ENCODE results near the gene MSRB3.

Gene MSRB3

DNA sequence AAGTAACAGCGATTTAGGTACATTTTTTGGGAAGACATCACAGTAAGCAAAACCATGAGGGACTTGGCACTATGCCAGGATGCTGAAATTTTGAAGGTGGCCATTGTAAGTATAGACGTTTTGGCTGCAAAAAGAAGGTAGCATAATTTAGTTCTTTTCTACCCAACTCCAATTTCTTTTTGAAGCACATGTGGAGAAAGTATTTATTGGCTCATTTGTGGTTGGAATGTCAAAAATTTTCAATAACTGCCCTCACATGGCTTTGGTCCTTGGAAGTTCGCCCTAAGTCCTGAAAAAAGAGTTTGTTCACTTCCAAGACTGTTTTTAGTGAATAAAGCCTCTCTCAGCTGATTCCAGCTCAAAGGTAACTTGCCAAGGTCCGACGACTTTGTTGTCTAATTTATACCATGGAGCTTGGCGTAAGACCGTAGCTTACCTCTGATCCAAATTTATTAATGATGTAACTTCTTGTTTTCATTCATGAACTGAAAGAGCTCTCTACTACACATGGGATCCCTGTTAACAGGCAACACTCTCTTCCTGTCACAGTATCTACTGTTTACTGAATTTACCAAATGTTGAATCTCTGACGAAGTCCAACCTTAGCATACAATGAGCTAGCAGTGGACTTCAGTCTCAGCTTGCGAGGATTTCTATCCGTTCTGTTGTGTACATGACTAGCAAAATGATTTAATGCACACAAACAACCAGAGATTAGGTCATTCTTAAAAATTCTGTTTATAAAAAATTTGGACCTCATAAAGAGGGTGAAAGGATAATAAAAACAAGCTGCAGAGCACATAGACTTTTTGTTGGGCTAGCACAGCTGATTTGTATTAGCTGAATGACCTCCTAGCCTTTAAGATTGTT is 49.0 kb downstream of the MSRB3 start:
- DNase-seq = no peak

DNA sequence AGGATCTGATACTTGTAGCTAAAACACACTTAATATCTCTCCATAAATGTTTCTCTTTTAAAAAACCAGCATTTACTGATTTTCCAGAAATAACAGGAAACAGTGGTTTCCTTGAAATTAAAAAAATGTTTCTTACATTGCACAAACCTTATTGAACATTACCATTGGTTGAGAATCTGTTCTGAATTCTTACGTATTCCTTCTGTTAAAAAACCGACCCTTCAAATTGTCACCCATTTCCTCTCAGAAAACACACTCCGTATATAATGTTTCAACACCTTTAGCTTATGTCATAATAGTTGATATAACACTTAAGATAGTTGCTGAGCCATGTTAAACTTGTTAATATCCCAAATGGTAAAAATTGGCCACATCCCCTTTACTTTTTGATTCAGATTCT is 51.2 kb downstream of the MSRB3 start:
- DNase-seq = no peak

DNA sequence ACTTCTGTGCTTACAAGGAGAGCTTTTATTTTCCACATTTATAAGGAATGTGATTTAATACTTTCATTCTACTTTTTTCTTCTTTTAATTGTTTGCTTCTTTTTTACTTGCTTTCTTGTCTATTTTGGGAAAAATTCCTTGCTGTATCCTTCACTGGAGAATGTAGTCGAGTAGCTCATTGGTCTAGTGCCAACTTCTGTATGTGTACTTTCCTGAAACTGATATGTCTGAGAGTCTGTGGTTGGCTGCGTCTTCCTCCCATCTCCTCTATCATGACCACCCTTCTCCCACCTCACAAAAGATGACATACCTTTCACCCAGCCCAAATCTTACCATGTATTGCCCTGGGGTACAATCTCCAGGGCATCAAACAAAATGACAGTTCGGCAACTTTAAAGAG is 51.8 kb downstream of the MSRB3 start:
- no peak for DNase-seq

DNA sequence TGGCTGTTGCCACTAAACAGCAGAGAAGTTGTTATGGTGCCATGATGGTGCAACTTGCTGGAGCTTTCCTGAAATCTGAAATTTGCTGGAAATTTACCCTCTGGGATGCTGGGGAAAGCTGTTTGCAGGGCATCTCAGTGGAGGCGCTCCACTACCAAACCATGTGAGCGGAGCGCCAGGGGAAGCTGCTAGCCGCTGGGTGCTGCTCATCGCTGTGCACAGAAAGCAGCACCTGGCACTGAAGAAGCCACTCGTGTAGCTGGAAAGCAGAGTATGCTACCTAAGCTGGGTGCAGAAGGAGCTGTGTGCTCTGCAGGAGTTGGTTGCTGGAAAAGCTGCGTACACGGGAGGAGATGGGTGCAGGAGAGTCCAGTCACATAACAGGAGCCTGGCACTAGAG is 53.0 kb downstream of the MSRB3 start:
- no peak for DNase-seq

DNA sequence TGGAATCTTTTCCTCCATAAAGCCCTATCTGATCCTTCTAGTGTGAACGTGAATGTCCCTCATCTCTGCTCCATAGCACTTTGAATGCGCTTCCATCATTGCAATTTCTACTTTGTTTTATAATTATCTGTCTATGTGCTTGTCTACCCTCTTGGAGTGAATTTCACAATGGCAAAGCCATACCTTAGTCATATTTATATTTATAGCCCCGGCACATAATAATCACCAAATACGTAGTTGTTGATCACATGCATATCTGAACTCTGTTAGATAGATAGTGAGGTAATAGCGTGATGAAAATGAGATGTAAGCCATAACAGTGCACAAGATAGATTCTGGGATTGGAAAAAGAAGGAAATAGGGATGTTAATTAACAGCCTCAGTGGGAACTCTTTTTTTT is 55.2 kb downstream of the MSRB3 start:
- no peak for DNase-seq

DNA sequence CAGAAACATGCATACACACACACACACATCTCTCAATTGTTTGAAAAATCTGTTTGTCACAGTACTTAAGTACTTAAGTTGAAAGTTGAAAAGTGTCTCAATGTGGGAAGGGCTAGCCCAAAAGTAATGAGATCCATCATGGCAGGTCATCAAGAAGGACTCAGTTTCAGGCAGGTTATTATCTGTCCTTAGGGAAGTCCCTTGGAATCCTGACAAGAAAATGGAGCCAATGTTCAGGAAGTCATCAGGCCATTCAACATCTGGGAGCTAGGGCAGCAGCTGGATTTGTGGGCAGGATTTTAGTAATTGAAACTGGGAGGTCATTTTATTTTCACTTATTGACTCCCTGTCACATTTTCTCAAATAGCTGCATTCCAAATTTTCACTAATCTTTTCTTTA is 56.0 kb downstream of the MSRB3 start:
- no peak for DNase-seq

DNA sequence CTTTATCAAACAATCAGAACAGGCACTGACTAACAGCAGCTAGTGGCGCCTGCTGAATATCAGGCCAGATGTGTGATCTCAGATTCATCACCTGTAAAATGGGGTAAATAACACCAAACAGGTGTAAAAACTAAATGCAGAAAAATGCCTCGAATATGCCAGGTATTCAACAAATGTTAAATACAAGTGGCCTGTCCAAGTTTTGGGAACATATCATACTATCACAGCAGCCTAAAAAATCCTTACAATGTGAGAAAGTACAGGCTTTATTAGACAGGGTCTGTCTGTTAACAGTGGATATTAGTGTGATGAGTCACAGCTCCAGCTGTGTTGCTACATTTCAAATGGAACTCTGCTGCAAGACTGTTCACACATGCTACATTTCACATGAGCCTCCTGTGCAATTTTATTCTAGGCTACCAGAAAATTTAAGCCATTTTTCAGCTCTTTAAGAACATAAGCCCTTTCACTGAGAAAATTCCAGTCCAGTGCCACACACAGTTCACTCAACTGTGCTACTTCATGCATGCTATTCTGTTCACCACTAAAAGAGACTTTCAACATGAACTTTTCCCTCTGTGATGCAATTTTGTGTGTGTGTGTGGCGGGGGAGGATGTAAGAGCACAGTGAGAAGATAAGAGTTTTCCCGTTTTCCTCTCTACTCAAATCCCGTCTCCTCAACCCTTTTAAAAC is 56.7 kb downstream of the MSRB3 start:
- DNase-seq = peak in 1 of 2 donors; percentile 6

DNA sequence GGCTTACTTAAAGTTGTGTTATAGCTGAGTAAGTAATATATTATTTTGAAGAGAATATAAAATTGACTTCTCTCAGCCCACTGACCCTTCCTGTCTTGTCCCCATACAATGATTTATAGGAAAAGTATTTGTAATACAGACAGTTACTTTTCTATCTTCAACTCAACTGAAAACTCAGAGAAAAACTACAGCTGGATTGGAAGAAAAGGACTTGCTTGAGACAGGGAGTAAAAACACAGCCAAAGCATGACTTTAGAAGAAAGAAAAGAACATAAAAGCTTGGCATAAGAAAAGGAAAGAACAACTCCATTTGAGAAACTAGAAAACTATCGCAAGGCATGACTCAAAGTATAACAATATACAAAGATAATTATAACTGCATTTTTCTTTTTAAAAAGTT is 57.5 kb downstream of the MSRB3 start:
- DNase-seq = no peak

DNA sequence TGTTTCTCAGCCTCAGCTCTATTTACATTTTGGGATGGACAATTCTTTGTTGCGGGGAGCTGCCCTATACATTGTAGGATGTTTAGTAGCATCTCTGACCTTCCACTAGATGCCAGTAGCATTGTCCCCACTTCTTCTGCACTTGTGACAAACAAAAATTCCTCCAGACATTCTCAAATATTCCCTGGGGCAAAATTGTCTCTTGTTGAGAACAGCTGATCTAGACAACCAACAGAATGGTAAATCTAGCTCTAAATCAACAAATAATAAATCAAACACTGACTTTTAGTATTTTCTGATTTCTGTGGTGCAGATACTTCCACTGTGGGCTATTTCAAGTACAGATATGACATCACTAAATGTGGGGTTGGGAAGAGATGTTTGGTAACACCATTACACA is 60.7 kb downstream of the MSRB3 start:
- no peak for DNase-seq

DNA sequence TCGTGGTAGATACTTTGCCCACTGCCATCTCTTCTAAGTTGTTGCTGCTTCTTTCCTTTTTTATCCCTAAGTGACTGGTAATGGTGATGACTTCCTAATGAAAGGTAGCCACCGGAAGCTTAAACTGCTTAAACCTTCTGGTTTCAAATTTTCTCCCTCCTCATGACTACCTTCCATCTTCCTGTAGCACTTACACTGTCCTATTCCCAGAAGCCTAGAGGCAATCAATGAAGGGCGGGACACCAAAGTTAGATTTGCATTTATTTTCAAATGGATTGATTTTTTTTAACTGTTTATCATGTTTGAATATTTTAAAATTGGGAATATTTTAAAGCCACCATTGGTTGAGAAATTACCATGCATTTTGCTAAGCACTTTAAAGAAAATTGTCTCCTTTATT is 64.7 kb downstream of the MSRB3 start:
- no peak for DNase-seq

DNA sequence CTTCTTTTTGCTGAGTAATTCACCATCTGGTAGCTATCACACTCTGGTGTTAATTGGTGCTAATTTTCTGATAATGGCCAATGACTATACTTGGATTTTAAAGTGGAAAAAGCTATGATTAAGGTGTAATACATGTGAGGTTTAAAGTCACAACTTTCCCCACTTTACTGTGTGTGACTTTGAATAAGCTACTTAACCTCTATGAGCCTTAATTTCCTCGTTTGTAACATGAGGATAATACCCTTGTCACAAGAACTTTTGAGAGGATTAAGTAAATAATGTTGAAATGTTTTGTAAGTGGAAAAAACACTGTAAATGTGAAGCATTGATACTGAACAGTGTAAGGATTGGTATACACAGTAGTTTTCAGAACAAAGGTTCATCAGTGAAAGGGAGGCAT is 65.3 kb downstream of the MSRB3 start:
- DNase-seq = no peak

DNA sequence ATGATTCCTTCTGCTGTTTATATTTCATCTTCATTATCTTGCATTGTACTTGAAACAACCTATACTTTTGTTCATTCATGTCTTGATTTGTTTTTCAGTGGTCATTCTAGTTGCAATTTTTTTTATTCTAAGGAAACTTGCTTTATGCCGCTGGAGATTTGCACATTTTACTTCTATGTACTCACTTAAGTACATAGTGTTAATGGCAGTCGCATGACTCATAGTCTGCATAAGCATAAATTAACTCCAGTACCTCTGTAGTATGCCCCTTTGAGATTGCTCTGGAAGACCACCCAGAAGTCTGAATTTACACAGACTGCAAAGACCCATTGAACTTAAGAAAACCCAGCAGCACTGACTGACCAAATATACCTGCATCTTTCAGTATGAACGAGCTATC is 77.0 kb downstream of the MSRB3 start:
- no peak for DNase-seq

DNA sequence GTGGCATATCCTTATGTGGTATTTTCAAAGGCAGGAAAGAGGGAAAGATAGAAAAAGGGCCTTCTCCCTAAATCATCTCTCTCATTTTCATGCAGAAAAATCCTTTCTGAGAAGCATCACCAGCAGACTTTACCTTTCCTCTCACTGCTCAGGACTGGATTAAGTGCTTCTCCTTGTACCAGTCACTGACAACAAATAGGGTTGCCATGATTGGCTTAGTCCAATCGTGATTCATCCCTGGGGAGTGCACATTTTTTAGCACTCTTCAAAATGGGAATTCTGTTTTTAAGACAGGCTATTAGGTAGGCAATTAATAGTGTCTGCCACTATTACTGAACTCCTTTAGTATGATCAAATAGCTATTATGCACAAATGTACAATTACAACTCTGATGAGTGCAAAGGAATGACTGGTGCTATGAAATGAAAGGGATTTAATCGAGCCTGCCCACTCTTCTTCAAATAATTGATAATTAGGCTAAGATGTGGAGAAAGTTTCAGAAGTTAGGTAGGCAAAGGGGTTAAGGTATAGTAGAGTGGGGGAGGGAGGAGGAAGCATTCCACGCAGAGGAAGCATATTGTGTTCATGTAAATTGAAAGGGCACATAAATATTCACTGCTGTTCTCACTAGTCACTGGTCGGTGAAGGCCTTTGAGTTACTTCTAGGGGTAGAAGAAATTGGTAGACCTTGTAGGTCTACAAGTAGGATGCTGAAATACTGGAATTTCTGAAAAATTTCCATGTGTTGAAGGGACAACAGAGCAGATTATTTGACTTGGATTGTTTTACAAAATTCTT is 84.0 kb downstream of the MSRB3 start:
- DNase-seq = peak; percentile 14 to 15

DNA sequence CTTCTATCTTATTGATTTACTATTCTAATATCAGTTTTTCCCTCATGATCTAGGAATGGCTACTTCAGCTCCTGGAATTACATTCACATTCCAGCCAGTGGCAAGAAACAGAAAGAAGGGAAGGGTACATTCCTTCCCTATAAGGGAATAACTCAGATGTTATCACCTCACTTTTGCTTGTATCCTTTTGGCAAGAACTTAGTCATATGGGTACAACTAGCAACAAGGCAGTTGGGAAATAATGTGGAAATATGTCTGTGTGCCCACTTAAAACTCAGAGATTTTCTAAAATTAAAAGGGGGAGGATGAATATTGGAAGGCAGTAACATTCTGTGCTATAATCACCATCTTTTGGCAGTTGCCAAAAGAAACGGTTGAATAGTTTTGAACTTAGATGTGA is 85.6 kb downstream of the MSRB3 start:
- DNase-seq = no peak

DNA sequence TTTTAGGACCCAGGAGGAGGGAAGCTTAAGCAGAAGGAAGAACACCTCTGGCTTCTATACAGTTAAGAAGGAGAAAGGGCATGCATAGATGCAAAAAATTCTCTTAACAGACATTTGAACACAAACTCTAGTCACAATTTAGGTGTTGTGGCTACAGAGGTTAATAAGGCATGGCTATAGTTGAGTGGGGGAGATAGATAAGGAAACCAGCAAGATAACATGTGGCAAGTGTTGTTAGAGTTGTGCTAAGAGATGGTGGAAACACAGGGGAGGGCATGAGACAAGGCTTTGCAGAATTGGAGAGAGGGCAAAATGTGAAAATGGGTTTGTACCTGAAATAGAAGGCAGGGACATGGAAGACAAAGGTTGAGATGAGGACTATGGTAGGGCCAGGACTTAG is 88.9 kb downstream of the MSRB3 start:
- no peak for DNase-seq

DNA sequence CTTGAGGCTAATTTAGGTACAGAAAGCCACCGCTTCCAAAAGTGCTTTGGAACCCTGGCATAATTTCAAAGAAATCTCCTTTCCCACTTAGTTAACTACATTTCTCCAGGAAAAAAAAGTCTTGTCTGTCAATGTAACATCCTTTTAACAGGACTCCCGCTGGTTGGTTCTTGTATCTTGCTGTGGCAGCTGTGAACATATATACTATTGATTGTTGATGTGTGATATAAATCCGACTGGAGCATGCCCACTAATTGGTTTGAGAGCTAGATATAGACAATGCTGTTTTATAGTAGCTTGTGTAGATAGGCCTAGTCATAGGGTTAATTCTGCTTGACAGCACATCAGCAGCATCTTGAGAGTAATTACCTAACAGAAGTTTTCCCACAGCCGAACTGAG is 89.6 kb downstream of the MSRB3 start:
- DNase-seq = no peak

DNA sequence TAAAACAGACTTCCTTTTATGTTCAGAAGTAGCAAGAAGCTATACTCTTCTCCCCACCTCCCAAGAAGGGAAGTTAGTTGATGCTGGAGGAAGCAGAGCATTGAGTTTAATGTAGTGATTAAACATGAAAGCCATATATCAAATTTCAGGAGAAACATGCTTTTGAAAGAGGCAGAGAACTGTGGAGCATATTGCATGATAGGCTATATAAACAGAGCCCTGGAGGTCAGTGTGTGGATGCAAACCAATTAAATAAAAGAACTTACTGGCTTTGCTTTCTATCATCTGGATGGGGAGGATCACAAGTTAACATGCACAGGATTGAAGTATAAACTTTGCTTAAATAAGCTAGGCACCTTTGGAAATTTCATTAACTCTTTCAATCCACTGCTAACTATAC is 94.1 kb downstream of the MSRB3 start:
- DNase-seq = no peak

DNA sequence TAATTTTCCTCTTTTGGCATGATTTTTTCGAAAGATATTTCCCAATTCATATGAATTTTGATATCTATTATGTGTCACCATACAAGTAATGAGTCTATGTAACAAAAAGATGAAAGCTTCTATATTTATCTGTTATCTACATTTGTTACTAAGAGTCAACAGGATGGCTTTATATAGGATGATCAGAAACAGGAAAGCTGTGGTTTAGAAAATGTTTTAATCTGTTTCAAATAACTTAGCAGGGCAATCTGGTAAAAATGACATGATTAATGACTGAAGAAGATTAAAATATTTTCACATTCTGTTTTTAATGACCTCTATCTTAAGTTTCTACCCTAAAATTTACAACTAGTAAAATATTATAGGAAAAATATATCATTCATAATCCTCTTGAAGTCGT is 105.8 kb downstream of the MSRB3 start:
- no peak for DNase-seq

DNA sequence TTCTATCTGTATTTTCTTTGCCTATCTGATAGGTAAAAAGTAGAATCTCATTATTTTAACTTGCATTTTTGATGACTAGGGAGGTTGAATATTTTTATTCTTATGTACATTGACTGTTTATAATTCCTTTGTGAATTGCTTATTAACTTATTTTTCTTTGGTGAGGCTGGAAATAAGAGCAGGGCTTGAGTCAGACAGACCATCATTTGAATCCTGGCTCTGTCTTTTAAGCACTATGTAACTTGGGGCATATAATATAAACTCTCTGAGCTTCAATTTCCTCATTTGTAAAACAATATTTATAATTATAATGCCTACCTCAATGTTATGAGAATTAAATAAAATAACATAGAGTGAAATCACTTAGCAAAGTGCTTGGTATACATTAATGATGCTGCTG is 108.9 kb downstream of the MSRB3 start:
- DNase-seq = no peak

DNA sequence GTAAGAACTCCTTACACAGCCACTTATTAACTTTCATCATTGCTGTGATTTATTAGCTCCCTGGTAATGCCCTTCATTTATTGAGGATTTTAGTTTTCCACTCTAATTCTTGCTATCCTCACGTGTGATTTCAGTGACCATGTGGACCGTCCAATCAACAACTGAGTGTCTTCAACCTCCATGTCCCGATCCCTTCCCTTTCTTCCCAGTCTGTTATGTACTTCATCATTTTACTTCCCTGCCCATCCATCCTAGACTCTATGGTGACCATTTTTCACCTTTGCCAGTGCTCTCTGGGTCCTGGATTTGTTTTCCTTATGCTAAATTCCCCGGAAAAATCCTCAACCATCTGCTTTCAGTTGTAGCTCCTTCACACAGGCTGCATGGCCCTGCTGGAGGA is 111.0 kb downstream of the MSRB3 start:
- DNase-seq = no peak

DNA sequence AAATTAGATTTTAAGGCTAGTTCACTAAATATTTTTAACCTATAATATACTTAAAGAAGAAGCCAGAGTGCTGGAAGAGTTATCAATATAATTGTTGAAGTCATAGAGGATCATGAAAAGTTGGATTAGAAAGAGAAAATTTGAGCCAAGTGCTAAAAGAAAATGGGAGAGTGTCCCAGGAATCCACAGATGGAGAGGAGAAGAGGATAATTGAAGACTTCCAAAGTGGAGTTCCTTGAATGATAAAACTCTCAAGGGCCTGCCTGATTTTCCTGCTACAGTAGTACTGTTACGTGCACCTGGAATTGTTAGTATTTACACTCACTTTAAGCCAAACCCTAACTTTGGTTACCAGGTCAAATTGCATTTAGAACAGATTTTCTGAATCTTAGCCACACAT is 113.2 kb downstream of the MSRB3 start:
- no peak for DNase-seq

DNA sequence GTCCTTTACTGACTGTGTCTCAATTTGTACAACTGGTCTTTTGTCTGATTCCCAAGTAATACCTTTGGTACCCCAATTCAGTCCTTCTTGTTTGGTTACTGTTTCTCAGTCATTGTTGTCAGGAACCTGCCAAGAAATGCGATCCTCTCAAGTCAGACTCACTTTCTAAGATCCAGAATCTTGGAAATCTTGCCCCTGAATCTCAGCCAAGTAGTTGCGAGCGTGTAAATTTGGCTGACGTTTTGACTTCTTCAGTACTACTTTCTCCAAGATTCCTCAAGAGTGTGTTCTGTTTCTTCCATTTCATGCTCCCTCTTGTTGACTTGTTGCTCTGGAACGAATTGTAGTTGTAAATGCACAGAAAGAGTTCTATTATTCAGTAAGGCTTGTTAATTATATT is 114.0 kb downstream of the MSRB3 start:
- DNase-seq = no peak

DNA sequence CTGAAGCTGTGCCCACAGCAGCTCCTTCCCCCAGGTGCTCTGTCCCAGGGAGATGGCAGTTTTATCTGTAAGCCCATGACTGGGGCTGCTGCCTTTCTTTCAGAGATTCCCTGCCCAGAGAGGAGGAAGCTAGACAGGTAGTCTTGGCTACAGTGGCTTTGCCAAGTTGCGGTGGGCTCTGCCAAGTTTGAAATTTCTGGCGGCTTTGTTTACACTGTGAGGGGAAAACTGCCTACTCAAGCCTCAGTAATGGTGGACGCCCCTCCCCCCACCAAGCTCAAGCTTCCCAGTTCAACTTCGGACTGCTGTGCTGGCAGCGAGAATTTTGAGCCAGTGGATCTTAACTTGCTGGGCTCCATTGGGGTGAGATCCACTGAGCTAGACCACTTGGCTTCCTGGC is 124.7 kb downstream of the MSRB3 start:
- no peak for DNase-seq

Data from inflammatory macrophage treated with lipopolysaccharide for 1 hour (primary cell).